Measurements from ENCODE around the gene SPAG16. TPM values are rescaled to one million over a fixed set of nuclear protein-coding genes. Genes with fewer than 3 reads are reported as not detected.

SPAG16 gene
- total and polyA plus RNA-seq, 2 of the 13 experiments (the other 11 are each of a cell fraction or from before 2014, with no cell fraction given): 9.6 to 26.5 TPM

GRCh38 chr2:213284105-213285090 lies at the start of gene SPAG16 (continued):
- TF ChIP-seq RNF219 (CRISPR knock-in tag; IDR thresholded peaks at IDR 0.05) (no peak), PRDM4 (CRISPR knock-in tag; IDR thresholded peaks at IDR 0.05; ENCODE audit: borderline replicate concordance) (no peak), ZNF564 (CRISPR knock-in tag; IDR thresholded peaks at IDR 0.05) (no peak), ZBTB25 (CRISPR knock-in tag; IDR thresholded peaks at IDR 0.05) (peak; percentile 91; the same call in 1 of the 2 replicates), HNF4A (CRISPR knock-in tag; IDR thresholded peaks at IDR 0.05) (no peak; the same call in 1 of the 2 replicates), PTBP1 (IDR thresholded peaks at IDR 0.05; ENCODE audit: low read depth, low read length, poor library complexity, severe bottlenecking) (no peak), RBAK (CRISPR knock-in tag; IDR thresholded peaks at IDR 0.05) (no peak), ZNF33A (CRISPR knock-in tag; IDR thresholded peaks at IDR 0.05; ENCODE audit: borderline replicate concordance) (no peak), HOXA5 (CRISPR knock-in tag; IDR thresholded peaks at IDR 0.05) (no peak; the same call in 1 of the 2 replicates), ZKSCAN5 (CRISPR knock-in tag; IDR thresholded peaks at IDR 0.05) (peak; percentile 78; the same call in 1 of the 2 replicates), NR3C1 (CRISPR knock-in tag; IDR thresholded peaks at IDR 0.05) (no peak), CBX1 (IDR thresholded peaks at IDR 0.05; ENCODE audit: low read depth) (peak; percentile 50), ZBTB44 (CRISPR knock-in tag; IDR thresholded peaks at IDR 0.05) (0 out of 2 replicates have a peak, but pooled peaks have one; percentile 62), ZNF878 (CRISPR knock-in tag; IDR thresholded peaks at IDR 0.05) (no peak), ZNF768 (CRISPR knock-in tag; IDR thresholded peaks at IDR 0.05) (peak; percentile 92), ARNTL (CRISPR knock-in tag; IDR thresholded peaks at IDR 0.05) (0 out of 2 replicates have a peak, but pooled peaks have one; percentile 47), ZNF546 (CRISPR knock-in tag; conservative IDR thresholded peaks at IDR 0.05) (no peak), NFRKB (IDR thresholded peaks at IDR 0.05) (no peak), ZBTB43 (CRISPR knock-in tag; conservative IDR thresholded peaks at IDR 0.05) (peak; percentile 49; the same call in 1 of the 2 replicates), ZBTB8A (CRISPR knock-in tag; IDR thresholded peaks at IDR 0.05; ENCODE audit: borderline replicate concordance, low read depth) (peak; percentile 69; the same call in 1 of the 2 replicates)
